Brain microvascular endothelial cell (primary cell): ENCODE data around the gene PDXK.
"Not testable (repeated sequence)": the region's sequence is repeated elsewhere in the genome, so short reads cannot be mapped to it uniquely, and the experiment has no call there.

Source experiments
- DNase-seq: peaks from one replicate; pipeline ENCODE4 v3.0.0-alpha.2; 2020
- H3K27ac ChIP-seq: fragments of 250-450 bp; sonication (Bioruptor Pico); 2 replicates; pipeline ENCODE4 v1.5.1; 2020; ENCODE audit warnings: mild to moderate bottlenecking, moderate library complexity
- H3K27me3 ChIP-seq: fragments of 250-450 bp; sonication (Bioruptor Pico); replicated peaks from 2 replicates; pipeline ENCODE4 v1.5.1; 2020; ENCODE audit warnings: mild to moderate bottlenecking
- H3K36me3 ChIP-seq: fragments of 250-450 bp; sonication (Bioruptor Pico); replicated peaks from 2 replicates; pipeline ENCODE4 v1.5.1; 2020; ENCODE audit warnings: mild to moderate bottlenecking
- H3K4me3 ChIP-seq: 2 replicates; pipeline ENCODE4 v1.5.1; 2011; ENCODE audit warnings: low read depth, mild to moderate bottlenecking, control low read depth, low read length, moderate library complexity
- CTCF ChIP-seq: IDR thresholded peaks from 2 replicates; pipeline ENCODE4 v1.5.1; 2011; ENCODE audit warnings: low read depth, mild to moderate bottlenecking, moderate library complexity, low read length, control low read depth, inconsistent platforms; ENCODE audit errors: missing control alignments
- in situ Hi-C: cut with HindIII; loops from 2 replicates; pipeline ENCODE4 v1.10.0; 2017; ENCODE audit warnings: low sequenced_read_pairs, low pct_ligation_motif_present

PDXK gene

GRCh38 chr21:43718872-43719747, at the start of gene PDXK:
Gene PDXK (plus strand): TSS chr21:43719129. CDS start chr21:43719295, 166 bp downstream.
- in situ Hi-C loops, result no loop called here
- Histone ChIP-seq H3K27ac (peak within 1 kb of the TSS; percentile 71), H3K36me3 (no peaks in the 10 kb centered on the region), H3K27me3 (no peaks in the 10 kb centered on the region), H3K4me3 (peak within 1 kb of the TSS; percentile 92)
- TF ChIP-seq CTCF, result no peak
- DNase-seq, result peak; percentile 63

- in situ Hi-C loops, result no loop called here
- DNase-seq, result no peak
- no peaks in the 10 kb centered on the region for H3K27me3 ChIP-seq
- no peak for TF ChIP-seq CTCF
- peaks cover 24% of the 10 kb centered on the region for H3K36me3 ChIP-seq
- no peak overlapping the region for H3K27ac ChIP-seq
- H3K4me3 ChIP-seq, result no peak overlapping the region
Measured at GRCh38 chr21:43669828-43670605, 48.9 kb upstream of the PDXK start.

DNA sequence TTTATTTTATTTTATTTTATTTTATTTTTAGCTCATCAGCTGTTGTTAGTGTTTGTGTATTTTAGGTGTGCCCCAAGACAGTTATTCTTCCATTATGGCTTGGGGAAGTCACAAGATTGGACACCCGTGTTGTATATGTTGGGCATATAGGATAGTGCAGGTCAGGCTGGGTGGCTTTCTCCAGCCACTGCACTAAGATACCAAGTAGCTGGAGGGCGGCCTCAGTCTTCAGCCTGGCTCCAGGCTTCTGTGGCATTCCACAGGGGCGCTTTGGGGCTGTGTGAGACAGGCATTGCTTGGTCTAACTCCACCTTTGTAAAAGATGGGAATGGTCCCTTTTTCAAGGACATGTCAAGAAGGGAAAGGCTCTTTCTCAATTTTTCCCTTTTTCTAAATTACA, 43.1 kb upstream of the PDXK start:
- no peak for DNase-seq
- Histone ChIP-seq H3K4me3 (no peak overlapping the region), H3K27ac (no peak overlapping the region), H3K36me3 (peaks cover 39% of the 10 kb centered on the region), H3K27me3 (no peaks in the 10 kb centered on the region)
- TF ChIP-seq CTCF, result no peak
- in situ Hi-C loops, result no loop called here

DNA sequence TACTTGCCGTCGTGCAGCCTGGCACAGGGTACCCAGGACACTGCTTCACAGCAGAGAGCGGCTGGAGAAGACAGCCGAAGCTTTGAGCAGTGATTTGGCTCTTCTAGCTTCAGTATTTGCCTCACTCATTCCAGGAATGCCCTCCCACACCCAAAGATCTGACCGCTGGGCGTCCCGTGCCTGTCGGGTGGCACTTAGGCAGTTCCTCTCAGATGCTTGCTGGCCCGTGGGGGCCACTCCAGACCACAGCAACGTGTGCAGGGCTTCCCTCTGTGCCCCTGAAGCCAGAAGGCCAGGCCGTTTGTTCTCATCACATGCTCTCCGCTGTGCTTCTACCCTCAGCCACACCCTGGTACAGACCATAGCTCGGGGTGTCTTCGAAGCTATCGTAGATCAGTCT, 42.5 kb upstream of the PDXK start:
- no peak for TF ChIP-seq CTCF
- DNase-seq, result no peak
- H3K27ac ChIP-seq, result no peak overlapping the region
- in situ Hi-C loops, result no loop called here
- no peak overlapping the region for H3K4me3 ChIP-seq
- peaks cover 39% of the 10 kb centered on the region for H3K36me3 ChIP-seq
- H3K27me3 ChIP-seq, result no peaks in the 10 kb centered on the region

- no peak for TF ChIP-seq CTCF
- in situ Hi-C loops, result no loop called here
- Histone ChIP-seq H3K27me3 (no peaks in the 10 kb centered on the region), H3K27ac (no peak overlapping the region), H3K36me3 (peaks cover 48% of the 10 kb centered on the region), H3K4me3 (no peak overlapping the region)
- DNase-seq, result no peak
Measured at GRCh38 chr21:43679951-43680350, 39.0 kb upstream of the PDXK start.

GRCh38 chr21:43680421-43680820, 38.5 kb upstream of the PDXK start:
- DNase-seq, in situ Hi-C loops, H3K4me3 ChIP-seq, H3K27ac ChIP-seq, H3K27me3 ChIP-seq: not testable (repeated sequence)
- peaks cover 50% of the 10 kb centered on the region for H3K36me3 ChIP-seq
